Stimulated activated effector memory CD8-positive, alpha-beta T cell treated with anti-CD3 and anti-CD28 coated beads, Interleukin-12 subunit alpha, Interleukin-12 subunit beta, amount 100 ng/mL, for 72 hours (primary cell): ENCODE measurements around the gene AREG.

Experiments used
- ATAC-seq: fragments of 150-1000 bp; cut with Tn5 transposase; 2 replicates; pipeline ENCODE4 v1.10.0; 2021
- DNase-seq, 2 donors: peaks; one replicate each; pipeline ENCODE4 v3.0.0; 2021 to 2022; ENCODE audit warnings: low spot score in 2 of 2
- H3K27ac Mint-ChIP-seq: one replicate; pipeline ENCODE4 v1.8.0; 2022; ENCODE audit warnings: mild to moderate bottlenecking, mixed read lengths
- H3K36me3 Mint-ChIP-seq: one replicate; pipeline ENCODE4 v1.8.0; 2022; ENCODE audit warnings: mild to moderate bottlenecking, mixed read lengths
- H3K4me1 Mint-ChIP-seq: one replicate; pipeline ENCODE4 v1.8.0; 2022; ENCODE audit warnings: mixed read lengths
- H3K4me3 Mint-ChIP-seq: one replicate; pipeline ENCODE4 v1.8.0; 2022; ENCODE audit warnings: mild to moderate bottlenecking, mixed read lengths
- H3K9me3 Mint-ChIP-seq: one replicate; pipeline ENCODE4 v1.8.0; 2022; ENCODE audit warnings: mixed read lengths

AREG gene

GRCh38 chr4:74447636-74448233, 2.8 kb downstream of the AREG start:
- peaks cover 16% of the 10 kb centered on the region for H3K4me1 Mint-ChIP-seq
- peaks cover 6% of the 10 kb centered on the region for H3K36me3 Mint-ChIP-seq
- ATAC-seq (no peak), DNase-seq (no peak)
- H3K27ac Mint-ChIP-seq = no peak overlapping the region
- H3K9me3 Mint-ChIP-seq = no peaks in the 10 kb centered on the region
- no peak overlapping the region for H3K4me3 Mint-ChIP-seq

- Mint-ChIP-seq H3K4me3 (no peak overlapping the region), H3K4me1 (peaks cover 9% of the 10 kb centered on the region), H3K27ac (no peak overlapping the region), H3K9me3 (no peaks in the 10 kb centered on the region), H3K36me3 (peaks cover 6% of the 10 kb centered on the region)
- ATAC-seq (no peak), DNase-seq (no peak)
These were observed 4.8 kb downstream of the AREG start for GRCh38 chr4:74449571-74450297.

- H3K27ac Mint-ChIP-seq = no peak overlapping the region
- peaks cover 3% of the 10 kb centered on the region for H3K4me1 Mint-ChIP-seq
- no peak overlapping the region for H3K4me3 Mint-ChIP-seq
- peaks cover 3% of the 10 kb centered on the region for H3K36me3 Mint-ChIP-seq
- no peaks in the 10 kb centered on the region for H3K9me3 Mint-ChIP-seq
- no peak for ATAC-seq
- DNase-seq = no peak
These were observed 5.4 kb downstream of the AREG start for GRCh38 chr4:74450298-74450683.

GRCh38 chr4:74451214-74451661, 6.3 kb downstream of the AREG start:
- DNase-seq (no peak), ATAC-seq (no peak)
- no peaks in the 10 kb centered on the region for H3K9me3 Mint-ChIP-seq
- H3K36me3 Mint-ChIP-seq = no peaks in the 10 kb centered on the region
- H3K4me3 Mint-ChIP-seq = no peak overlapping the region
- H3K27ac Mint-ChIP-seq = no peak overlapping the region
- H3K4me1 Mint-ChIP-seq = no peaks in the 10 kb centered on the region

GRCh38 chr4:74453037-74453635, 8.2 kb downstream of the AREG start:
- Mint-ChIP-seq H3K4me3 (no peak overlapping the region), H3K27ac (no peak overlapping the region), H3K9me3 (no peaks in the 10 kb centered on the region), H3K4me1 (no peaks in the 10 kb centered on the region), H3K36me3 (no peaks in the 10 kb centered on the region)
- no peak for DNase-seq
- no peak for ATAC-seq

- Mint-ChIP-seq H3K9me3 (no peaks in the 10 kb centered on the region), H3K4me1 (no peaks in the 10 kb centered on the region), H3K4me3 (no peak overlapping the region), H3K27ac (no peak overlapping the region), H3K36me3 (no peaks in the 10 kb centered on the region)
- DNase-seq (no peak), ATAC-seq (no peak)
These were observed 9.2 kb downstream of the AREG start for GRCh38 chr4:74453829-74454742.

GRCh38 chr4:74455361-74456055, 10.6 kb downstream of the AREG start:
- H3K36me3 Mint-ChIP-seq = no peaks in the 10 kb centered on the region
- H3K4me1 Mint-ChIP-seq = no peaks in the 10 kb centered on the region
- DNase-seq = no peak
- no peak overlapping the region for H3K4me3 Mint-ChIP-seq
- no peaks in the 10 kb centered on the region for H3K9me3 Mint-ChIP-seq
- no peak overlapping the region for H3K27ac Mint-ChIP-seq
- ATAC-seq = no peak

- ATAC-seq = no peak
- Mint-ChIP-seq H3K4me3 (no peak overlapping the region), H3K27ac (no peak overlapping the region)
These were observed 11.3 kb downstream of the AREG start for GRCh38 chr4:74456056-74456744.

GRCh38 chr4:74456849-74457395, 12.0 kb downstream of the AREG start:
- Mint-ChIP-seq H3K4me3 (no peak overlapping the region), H3K4me1 (no peaks in the 10 kb centered on the region), H3K9me3 (no peaks in the 10 kb centered on the region), H3K27ac (no peak overlapping the region), H3K36me3 (no peaks in the 10 kb centered on the region)
- ATAC-seq (no peak), DNase-seq (no peak)

More at GRCh38 chr4:74456056-74456744, 11.3 kb downstream of the AREG start:
- Mint-ChIP-seq H3K9me3 (no peaks in the 10 kb centered on the region), H3K36me3 (no peaks in the 10 kb centered on the region), H3K4me1 (no peaks in the 10 kb centered on the region)
- DNase-seq = no peak

- DNase-seq (no peak), ATAC-seq (no peak)
- H3K36me3 Mint-ChIP-seq = no peaks in the 10 kb centered on the region
- H3K9me3 Mint-ChIP-seq = no peaks in the 10 kb centered on the region
- H3K27ac Mint-ChIP-seq = no peak overlapping the region
- no peak overlapping the region for H3K4me3 Mint-ChIP-seq
- H3K4me1 Mint-ChIP-seq = no peaks in the 10 kb centered on the region
These were observed 15.9 kb downstream of the AREG start for GRCh38 chr4:74460833-74461232.

GRCh38 chr4:74463123-74463522, 18.2 kb downstream of the AREG start:
- Mint-ChIP-seq H3K36me3 (no peaks in the 10 kb centered on the region), H3K9me3 (no peaks in the 10 kb centered on the region), H3K27ac (no peak overlapping the region), H3K4me3 (no peak overlapping the region), H3K4me1 (no peaks in the 10 kb centered on the region)
- no peak for DNase-seq
- no peak for ATAC-seq

- ATAC-seq (no peak), DNase-seq (no peak)
- Mint-ChIP-seq H3K9me3 (no peaks in the 10 kb centered on the region), H3K4me1 (no peaks in the 10 kb centered on the region), H3K36me3 (no peaks in the 10 kb centered on the region), H3K27ac (no peak overlapping the region), H3K4me3 (no peak overlapping the region)
These were observed 19.4 kb downstream of the AREG start for GRCh38 chr4:74464291-74464690.

- ATAC-seq = no peak
- DNase-seq = no peak
- no peak overlapping the region for H3K4me3 Mint-ChIP-seq
- H3K4me1 Mint-ChIP-seq = no peaks in the 10 kb centered on the region
- H3K9me3 Mint-ChIP-seq = no peaks in the 10 kb centered on the region
- no peaks in the 10 kb centered on the region for H3K36me3 Mint-ChIP-seq
- H3K27ac Mint-ChIP-seq = no peak overlapping the region
These were observed 21.3 kb downstream of the AREG start for GRCh38 chr4:74466242-74466641.

GRCh38 chr4:74471264-74471663, 26.3 kb downstream of the AREG start:
- H3K36me3 Mint-ChIP-seq = no peaks in the 10 kb centered on the region
- H3K9me3 Mint-ChIP-seq = no peaks in the 10 kb centered on the region
- DNase-seq (no peak), ATAC-seq (no peak)
- no peaks in the 10 kb centered on the region for H3K4me1 Mint-ChIP-seq
- H3K4me3 Mint-ChIP-seq = no peak overlapping the region
- H3K27ac Mint-ChIP-seq = no peak overlapping the region
